Measurements from ENCODE around the gene JUNB. TPM values are rescaled to one million over a fixed set of nuclear protein-coding genes. Genes with fewer than 3 reads are reported as not detected.

Gene JUNB
- total RNA-seq, 3 donors from 2014 or later, result 108 to 581 (median 320) TPM

DNA sequence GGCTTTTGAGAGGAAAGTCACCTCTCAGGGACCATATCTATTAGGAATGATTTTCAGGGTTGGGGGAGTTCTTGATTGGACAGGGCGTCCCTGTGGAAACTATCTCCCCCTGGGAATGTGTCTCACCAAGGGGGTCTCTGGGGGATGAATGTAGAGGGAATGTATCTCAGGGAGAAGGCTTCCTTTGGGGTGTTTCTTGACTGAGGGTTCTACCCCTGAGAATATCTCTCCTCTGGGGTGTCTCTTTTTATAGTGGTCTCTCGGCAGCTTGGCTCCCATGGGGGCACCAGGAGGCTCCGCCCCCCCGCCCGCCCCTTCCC lies 42.1 kb downstream of the JUNB start:
- intact Hi-C loops (cut with DNase I; ENCODE audit: low total_unique reads), result no loop called here
- Histone ChIP-seq H3K36me3 (no peaks in the 10 kb centered on the region), H3K4me1 (peaks cover 5 to 6% of the 10 kb centered on the region in 2 donors), H3K27ac (no peak overlapping the region), H3K9me3 (no peaks in the 10 kb centered on the region), H3K27me3 (peaks cover 14 to 91% of the 10 kb centered on the region in 2 donors), H3K4me3 (peak overlapping the region in 2 of 3 donors; percentile 43 to 65)
- TF ChIP-seq POLR2AphosphoS5 (IDR thresholded peaks at IDR 0.05) (no peak), POLR2A (IDR thresholded peaks at IDR 0.05) (no peak), CTCF (IDR thresholded peaks at IDR 0.05) (no peak)
- no peak for DNase-seq (ENCODE audit: low spot score in 2 of 2)

DNA sequence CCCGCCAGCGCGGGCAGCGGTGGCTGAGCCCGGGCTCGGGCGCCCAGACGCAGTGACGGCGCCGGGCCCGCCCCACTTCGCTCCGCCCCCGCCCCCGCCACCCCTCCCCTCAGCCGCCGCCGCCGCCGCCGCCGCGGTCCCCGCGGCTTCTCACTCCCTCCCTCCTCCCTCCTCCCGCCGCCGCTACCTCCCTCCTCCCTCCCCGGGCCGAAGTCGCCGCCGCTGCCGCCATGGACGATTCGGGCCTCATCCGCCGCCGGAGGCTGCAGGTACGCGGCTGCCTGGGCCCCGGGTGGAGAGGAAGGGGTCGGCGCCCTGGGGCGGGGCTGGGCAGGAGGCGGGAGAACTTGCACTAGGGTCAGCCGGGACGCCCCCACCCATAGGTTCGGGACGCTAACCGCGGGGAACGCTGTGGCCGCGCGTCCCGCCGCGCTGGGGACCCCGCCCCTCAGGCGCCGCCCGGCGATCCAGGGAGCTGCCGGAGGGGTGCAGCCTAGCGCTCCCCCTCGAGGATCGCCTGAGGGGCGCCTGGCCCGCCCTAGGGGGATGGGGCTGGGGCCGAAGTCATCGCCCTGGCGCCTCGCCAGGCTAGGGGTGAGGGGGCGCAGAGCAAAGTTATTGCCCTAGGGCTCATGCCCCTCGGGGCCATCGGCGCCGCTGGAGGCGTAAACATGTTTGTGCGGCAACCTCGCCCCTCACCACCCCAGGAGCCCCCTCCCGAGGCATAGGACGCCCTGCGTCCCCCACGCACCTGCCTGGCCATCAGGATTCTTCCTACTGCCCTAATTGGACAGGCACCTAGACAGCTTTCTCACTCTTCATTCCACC lies 42.7 kb downstream of the JUNB start:
- H3K27ac ChIP-seq, result no peak overlapping the region
- intact Hi-C loops (cut with DNase I; ENCODE audit: low total_unique reads), result no loop called here
- TF ChIP-seq POLR2A (IDR thresholded peaks at IDR 0.05), result no peak
- no peak for TF ChIP-seq POLR2AphosphoS5 (IDR thresholded peaks at IDR 0.05)
- no peak for TF ChIP-seq CTCF (IDR thresholded peaks at IDR 0.05)
- DNase-seq (ENCODE audit: low spot score in 2 of 2), result no peak
- no peaks in the 10 kb centered on the region for H3K36me3 ChIP-seq
- peak overlapping the region; percentile 19 to 65 (median 43) for H3K4me3 ChIP-seq
- no peaks in the 10 kb centered on the region for H3K9me3 ChIP-seq
- H3K4me1 ChIP-seq, result peaks cover 10% of the 10 kb centered on the region in 2 donors
- peaks cover 18 to 95% of the 10 kb centered on the region in 2 donors for H3K27me3 ChIP-seq

GRCh38 chr19:12834566-12834943 lies 43.3 kb downstream of the JUNB start, which contains the start of gene RTBDN:
Gene RTBDN, minus strand, starts transcription at chr19:12834579. Its CDS starts 4,600 bp downstream, at chr19:12829979.
- Histone ChIP-seq H3K36me3 (no peaks in the 10 kb centered on the region), H3K9me3 (no peaks in the 10 kb centered on the region), H3K27ac (no peak within 1 kb of the TSS), H3K27me3 (peaks cover 18 to 95% of the 10 kb centered on the region in 2 donors), H3K4me1 (peaks cover 10% of the 10 kb centered on the region in 2 donors), H3K4me3 (peak within 1 kb of the TSS; percentile 19 to 65 (median 43))
- no peak for DNase-seq (ENCODE audit: low spot score in 2 of 2)
- no peak for TF ChIP-seq CTCF (IDR thresholded peaks at IDR 0.05)
- no peak for TF ChIP-seq POLR2AphosphoS5 (IDR thresholded peaks at IDR 0.05)
- no peak for TF ChIP-seq POLR2A (IDR thresholded peaks at IDR 0.05)
- intact Hi-C loops (cut with DNase I; ENCODE audit: low total_unique reads), result no loop called here

GRCh38 chr19:12834976-12835757 lies 43.9 kb downstream of the JUNB start:
- H3K27ac ChIP-seq, result no peak overlapping the region
- peak overlapping the region in 1 of 3 donors; percentile 11 for H3K4me3 ChIP-seq
- no peaks in the 10 kb centered on the region for H3K36me3 ChIP-seq
- peaks cover 18 to 95% of the 10 kb centered on the region in 2 donors for H3K27me3 ChIP-seq
- no peak for DNase-seq (ENCODE audit: low spot score in 2 of 2)
- no peak for TF ChIP-seq POLR2AphosphoS5 (IDR thresholded peaks at IDR 0.05)
- intact Hi-C loops (cut with DNase I; ENCODE audit: low total_unique reads), result no loop called here
- H3K9me3 ChIP-seq, result no peaks in the 10 kb centered on the region
- H3K4me1 ChIP-seq, result peaks cover 10% of the 10 kb centered on the region in 2 donors

GRCh38 chr19:12836529-12836863 lies 45.2 kb downstream of the JUNB start:
- intact Hi-C loops (cut with DNase I; ENCODE audit: low total_unique reads), result no loop called here
- H3K4me3 ChIP-seq, result no peak overlapping the region
- H3K27ac ChIP-seq, result no peak overlapping the region
- no peak for TF ChIP-seq CTCF (IDR thresholded peaks at IDR 0.05)
- no peak for TF ChIP-seq POLR2AphosphoS5 (IDR thresholded peaks at IDR 0.05)
- no peak for TF ChIP-seq POLR2A (IDR thresholded peaks at IDR 0.05)
- peaks cover 10% of the 10 kb centered on the region in 2 donors for H3K4me1 ChIP-seq
- H3K9me3 ChIP-seq, result no peaks in the 10 kb centered on the region
- H3K27me3 ChIP-seq, result peaks cover 21 to 96% of the 10 kb centered on the region in 2 donors
- no peak for DNase-seq (ENCODE audit: low spot score in 2 of 2)
- no peaks in the 10 kb centered on the region for H3K36me3 ChIP-seq

All from breast epithelium (tissue), 4 donors.